Prostate gland (tissue), 2 donors: ENCODE measurements around the gene MRNIP.

Experiments
- CTCF ChIP-seq, 4 experiments: fragments of 200-600 bp in 2 of 4; fragments of 450-650 bp in 2 of 4; sonication (generic) in 2 of 4; IDR thresholded peaks; 1 replicate in 3 of 4; 2 replicates in 1 of 4; pipeline ENCODE4 v1.5.1; 2016 to 2019; ENCODE audit warnings: antibody characterized with exemption in 4 of 4, mild to moderate bottlenecking in 2 of 4, moderate library complexity in 2 of 4
- POLR2A ChIP-seq: fragments of 450-650 bp; IDR thresholded peaks from one replicate; pipeline ENCODE4 v1.6.1; 2016; ENCODE audit warnings: antibody characterized with exemption, mild to moderate bottlenecking

GRCh38 chr5:179870952-179871351 lies 12.3 kb upstream of the MRNIP start:
- TF ChIP-seq CTCF (IDR thresholded peaks at IDR 0.05) (no peak), POLR2A (no peak)
